ENCODE data around the gene YWHAG. TPM values are rescaled to one million over a fixed set of nuclear protein-coding genes. Genes with fewer than 3 reads are reported as not detected.

Gene YWHAG
- polyA plus RNA-seq, 1 of the 3 experiments (the other 2 are of a cell fraction), result 60.4 TPM

GRCh38 chr7:76394957-76395356 lies 36.2 kb upstream of the YWHAG start:
- H3K9me3 ChIP-seq, result no peaks in the 10 kb centered on the region
- no peaks in the 10 kb centered on the region for H3K36me3 ChIP-seq (replicated peaks in 1 of 2; ENCODE audit: control insufficient read depth in 1 of 2, insufficient read depth in 2 of 2, low read length in 1 of 2)
- no peaks in the 10 kb centered on the region for H3K27me3 ChIP-seq (ENCODE audit: insufficient read depth)
- no peak overlapping the region for H3K4me3 ChIP-seq (ENCODE audit: low read depth in 2 of 2, low read length in 1 of 2)
- ChIA-PET CTCF (no interaction called here), POLR2A (no interaction called here)
- DNase-seq, result no peak
- peaks cover 5% of the 10 kb centered on the region for H3F3A ChIP-seq (replicated peaks; ENCODE audit: insufficient read depth)
- H2AFZ ChIP-seq (ENCODE audit: low read depth), result no peak overlapping the region
- no peak overlapping the region for H3K27ac ChIP-seq (ENCODE audit: low read depth in 2 of 2, low read length in 1 of 2)
- no peak overlapping the region for H3K9ac ChIP-seq
- WGBS (ENCODE audit: low lambda C conversion rate), result 84% methylated on average over 9 of the region's 9 CpGs
- no peak overlapping the region for H3K4me2 ChIP-seq
- H3K4me1 ChIP-seq (ENCODE audit: control insufficient read depth in 1 of 2, insufficient read depth in 2 of 2, low read depth in 1 of 2, low read length in 1 of 2), result peaks cover 3 to 19% of the 10 kb centered on the region in 2 experiments; a peak in 3 of 4 replicates
- H4K20me1 ChIP-seq (ENCODE audit: insufficient read depth), result no peaks in the 10 kb centered on the region
- no peaks in the 10 kb centered on the region for H3K9me2 ChIP-seq
- no peaks in the 10 kb centered on the region for H3K79me2 ChIP-seq (ENCODE audit: insufficient read depth)
- TF ChIP-seq GABPA (IDR thresholded peaks at IDR 0.05; ENCODE audit: low read depth) (no peak), MEF2A (IDR thresholded peaks at IDR 0.05; ENCODE audit: borderline replicate concordance, low read depth) (no peak), YY1 (IDR thresholded peaks at IDR 0.05; ENCODE audit: low read depth) (no peak), NFIC (IDR thresholded peaks at IDR 0.05; ENCODE audit: borderline replicate concordance) (no peak), CTCF (IDR thresholded peaks at IDR 0.05) (no peak), MXI1 (IDR thresholded peaks at IDR 0.05; ENCODE audit: low read depth, low read length) (no peak), JUND (IDR thresholded peaks at IDR 0.05) (no peak)

- Histone ChIP-seq H3K9ac (peak overlapping the region; percentile 67), H3K4me1 (ENCODE audit: control insufficient read depth in 1 of 2, insufficient read depth in 2 of 2, low read depth in 1 of 2, low read length in 1 of 2) (peaks cover 9 to 26% of the 10 kb centered on the region in 2 experiments; a peak in 3 of 4 replicates), H3K36me3 (replicated peaks in 1 of 2; ENCODE audit: control insufficient read depth in 1 of 2, insufficient read depth in 2 of 2, low read length in 1 of 2) (no peaks in the 10 kb centered on the region), H2AFZ (ENCODE audit: low read depth) (peak overlapping the region; percentile 98), H3K4me2 (peak overlapping the region; percentile 87), H3K27ac (ENCODE audit: low read depth in 2 of 2, low read length in 1 of 2) (peak overlapping the region; percentile 30 to 58; a peak in 2 of 4 replicates), H3K9me3 (no peaks in the 10 kb centered on the region), H3K79me2 (ENCODE audit: insufficient read depth) (no peaks in the 10 kb centered on the region), H4K20me1 (ENCODE audit: insufficient read depth) (no peaks in the 10 kb centered on the region), H3K27me3 (ENCODE audit: insufficient read depth) (no peaks in the 10 kb centered on the region), H3K4me3 (ENCODE audit: low read depth in 2 of 2, low read length in 1 of 2) (peak overlapping the region; percentile 57 to 62), H3F3A (replicated peaks; ENCODE audit: insufficient read depth) (peaks cover 5% of the 10 kb centered on the region), H3K9me2 (no peaks in the 10 kb centered on the region)
- POLR2A ChIA-PET, result interaction anchor here (0.7 to 1.3 kb wide), 3 partner anchors 33 to 75 kb away, joined by 3 to 6 read pairs (median 3); partner anchors contain the start of gene YWHAG
- WGBS (ENCODE audit: low lambda C conversion rate), result 32% methylated on average over 26 of the region's 99 CpGs
- CTCF ChIA-PET, result interaction anchor here (1.1 kb wide), 1 partner anchor 34 kb away, joined by 3 read pairs; the partner anchor contains the start of gene YWHAG
- TF ChIP-seq PBX3 (IDR thresholded peaks at IDR 0.05), result no peak
- peak; percentile 57; the same call in 1 of the 2 replicates for TF ChIP-seq USF1 (IDR thresholded peaks at IDR 0.05; ENCODE audit: borderline replicate concordance, low read depth)
- TF ChIP-seq SMC3 (IDR thresholded peaks at IDR 0.05; ENCODE audit: low read depth, low read length), result 0 out of 2 replicates have a peak, but pooled peaks have one; percentile 5
- TF ChIP-seq TAF1 (IDR thresholded peaks at IDR 0.05; ENCODE audit: borderline replicate concordance, low read depth, low read length), result peak; percentile 49; the same call in 1 of the 2 replicates
- TF ChIP-seq POLR2AphosphoS5 (IDR thresholded peaks at IDR 0.05; ENCODE audit: low read depth, low read length), result peak; percentile 70
- TF ChIP-seq NRF1 (IDR thresholded peaks at IDR 0.05; ENCODE audit: low read depth, low read length), result peak; percentile 99
- no peak for TF ChIP-seq RFX5 (IDR thresholded peaks at IDR 0.05; ENCODE audit: low read length)
- peak; percentile 44; the same call in 1 of the 2 replicates for TF ChIP-seq FOXJ3 (CRISPR knock-in tag; IDR thresholded peaks at IDR 0.05)
- peak; percentile 41 for TF ChIP-seq GABPA (IDR thresholded peaks at IDR 0.05; ENCODE audit: low read depth)
- TF ChIP-seq RAD21 (IDR thresholded peaks at IDR 0.05; ENCODE audit: low read length), result no peak
- peak; percentile 14; the same call in 1 of the 2 replicates for TF ChIP-seq SIN3A (IDR thresholded peaks at IDR 0.05; ENCODE audit: borderline replicate concordance, low read depth, low read length)
- peak; percentile 98 for TF ChIP-seq MAX (IDR thresholded peaks at IDR 0.05; ENCODE audit: low read depth)
- no peak for TF ChIP-seq RCOR1 (IDR thresholded peaks at IDR 0.05; ENCODE audit: low read length)
- TF ChIP-seq MXI1 (IDR thresholded peaks at IDR 0.05; ENCODE audit: low read depth, low read length), result peak; percentile 92
- TF ChIP-seq TEAD4 (IDR thresholded peaks at IDR 0.05; ENCODE audit: borderline replicate concordance, insufficient read depth), result no peak
- DNase-seq, result peak; percentile 100
Observed at GRCh38 chr7:76393116-76394031, 34.6 kb upstream of the YWHAG start.

Measured in SK-N-SH (cell line).